NCI-H774 (cell line): ENCODE results near the gene CCNF.
"Not testable (repeated sequence)": the region's sequence is repeated elsewhere in the genome, so short reads cannot be mapped to it uniquely, and the experiment has no call there.

ENCODE experiments used
- DNase-seq: peaks from one replicate; lab custom pipeline; 2025; lab: John Stamatoyannopoulos, UW

The CCNF gene

DNA sequence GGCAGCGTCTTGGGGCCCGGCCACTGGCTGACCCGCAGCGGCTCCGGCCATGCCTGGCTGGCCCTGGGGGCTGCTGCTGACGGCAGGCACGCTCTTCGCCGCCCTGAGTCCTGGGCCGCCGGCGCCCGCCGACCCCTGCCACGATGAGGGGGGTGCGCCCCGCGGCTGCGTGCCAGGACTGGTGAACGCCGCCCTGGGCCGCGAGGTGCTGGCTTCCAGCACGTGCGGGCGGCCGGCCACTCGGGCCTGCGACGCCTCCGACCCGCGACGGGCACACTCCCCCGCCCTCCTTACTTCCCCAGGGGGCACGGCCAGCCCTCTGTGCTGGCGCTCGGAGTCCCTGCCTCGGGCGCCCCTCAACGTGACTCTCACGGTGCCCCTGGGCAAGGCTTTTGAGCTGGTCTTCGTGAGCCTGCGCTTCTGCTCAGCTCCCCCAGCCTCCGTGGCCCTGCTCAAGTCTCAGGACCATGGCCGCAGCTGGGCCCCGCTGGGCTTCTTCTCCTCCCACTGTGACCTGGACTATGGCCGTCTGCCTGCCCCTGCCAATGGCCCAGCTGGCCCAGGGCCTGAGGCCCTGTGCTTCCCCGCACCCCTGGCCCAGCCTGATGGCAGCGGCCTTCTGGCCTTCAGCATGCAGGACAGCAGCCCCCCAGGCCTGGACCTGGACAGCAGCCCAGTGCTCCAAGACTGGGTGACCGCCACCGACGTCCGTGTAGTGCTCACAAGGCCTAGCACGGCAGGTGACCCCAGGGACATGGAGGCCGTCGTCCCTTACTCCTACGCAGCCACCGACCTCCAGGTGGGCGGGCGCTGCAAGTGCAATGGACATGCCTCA lies 42.6 kb downstream of the CCNF start:
- no peak for DNase-seq

DNA sequence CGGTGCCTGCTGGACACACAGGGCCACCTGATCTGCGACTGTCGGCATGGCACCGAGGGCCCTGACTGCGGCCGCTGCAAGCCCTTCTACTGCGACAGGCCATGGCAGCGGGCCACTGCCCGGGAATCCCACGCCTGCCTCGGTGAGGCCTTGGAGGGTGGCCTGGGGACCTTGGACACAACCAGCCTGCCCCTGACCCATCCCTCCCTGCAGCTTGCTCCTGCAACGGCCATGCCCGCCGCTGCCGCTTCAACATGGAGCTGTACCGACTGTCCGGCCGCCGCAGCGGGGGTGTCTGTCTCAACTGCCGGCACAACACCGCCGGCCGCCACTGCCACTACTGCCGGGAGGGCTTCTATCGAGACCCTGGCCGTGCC lies 43.2 kb downstream of the CCNF start:
- DNase-seq = no peak

DNA sequence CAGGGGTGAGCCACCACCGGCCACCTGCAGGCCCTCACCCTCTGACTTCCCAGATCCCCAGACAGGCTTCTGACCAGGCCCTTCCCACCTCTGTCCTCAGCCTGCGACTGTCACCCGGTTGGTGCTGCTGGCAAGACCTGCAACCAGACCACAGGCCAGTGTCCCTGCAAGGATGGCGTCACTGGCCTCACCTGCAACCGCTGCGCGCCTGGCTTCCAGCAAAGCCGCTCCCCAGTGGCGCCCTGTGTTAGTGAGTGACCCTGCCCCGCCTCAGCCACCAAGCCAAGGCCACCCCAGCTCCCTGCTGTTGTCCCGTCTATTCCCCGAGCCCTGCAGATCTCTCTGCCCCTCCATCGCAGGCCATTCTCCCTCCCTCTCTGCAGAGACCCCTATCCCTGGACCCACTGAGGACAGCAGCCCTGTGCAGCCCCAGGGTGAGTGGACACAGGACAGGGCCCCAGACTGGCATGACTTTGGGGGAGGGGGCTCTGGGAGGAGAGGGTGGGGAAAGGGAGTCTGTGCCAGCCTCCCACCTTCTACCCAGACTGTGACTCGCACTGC lies 43.7 kb downstream of the CCNF start:
- no peak for DNase-seq

DNA sequence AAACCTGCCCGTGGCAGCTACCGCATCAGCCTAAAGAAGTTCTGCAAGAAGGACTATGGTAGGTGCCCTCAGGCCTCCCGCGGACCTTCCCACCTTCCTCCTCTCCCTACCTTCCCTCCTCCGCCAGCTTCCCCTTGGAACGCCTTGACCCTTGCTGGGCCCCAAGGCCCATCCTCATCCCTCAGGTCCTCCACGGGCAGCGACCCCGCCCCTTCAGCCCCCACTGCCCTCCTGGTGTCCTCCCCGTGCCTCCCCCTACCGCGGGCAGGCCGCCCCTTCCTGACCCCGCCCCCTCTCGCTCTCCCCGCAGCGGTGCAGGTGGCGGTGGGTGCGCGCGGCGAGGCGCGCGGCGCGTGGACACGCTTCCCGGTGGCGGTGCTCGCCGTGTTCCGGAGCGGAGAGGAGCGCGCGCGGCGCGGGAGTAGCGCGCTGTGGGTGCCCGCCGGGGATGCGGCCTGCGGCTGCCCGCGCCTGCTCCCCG lies 44.2 kb downstream of the CCNF start:
- DNase-seq = no peak

DNA sequence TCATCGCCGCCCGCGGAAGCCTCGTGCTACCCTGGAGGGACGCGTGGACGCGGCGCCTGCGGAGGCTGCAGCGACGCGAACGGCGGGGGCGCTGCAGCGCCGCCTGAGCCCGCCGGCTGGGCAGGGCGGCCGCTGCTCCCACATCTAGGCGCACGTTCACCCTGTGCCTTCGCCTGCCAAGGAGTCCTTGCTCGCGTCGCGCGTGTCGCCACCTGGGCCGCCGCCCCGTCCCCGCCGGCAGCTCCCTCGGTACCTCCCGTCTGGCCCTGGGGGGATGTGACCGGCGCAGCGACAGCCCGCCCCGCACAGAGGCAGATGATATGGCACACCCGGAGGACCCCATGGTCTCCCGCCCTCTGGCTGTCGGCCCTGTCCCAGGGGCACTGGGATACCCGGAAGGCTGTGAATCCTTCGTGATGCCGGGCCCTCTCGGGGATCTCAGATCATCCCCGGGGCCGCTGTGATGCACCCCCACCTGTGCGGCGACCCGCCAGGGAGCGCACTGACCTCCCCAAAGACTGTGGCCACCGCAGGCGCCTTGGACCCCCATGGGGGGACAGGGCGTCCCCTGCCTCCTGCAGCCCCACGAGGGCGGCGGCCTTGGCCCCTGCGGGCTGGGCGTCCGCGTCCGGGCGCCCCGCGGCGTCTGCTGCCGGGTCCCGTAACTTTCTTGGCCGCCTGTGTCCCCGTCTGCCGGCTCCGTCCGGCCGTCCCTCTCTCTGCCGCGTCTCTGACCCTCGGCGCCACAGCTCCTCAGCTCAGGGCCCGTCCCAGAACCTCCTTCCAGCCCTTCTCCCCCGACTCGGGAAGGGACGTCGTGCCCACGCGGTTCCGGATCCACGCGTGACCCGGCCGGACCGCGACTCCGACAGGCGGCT lies 45.0 kb downstream of the CCNF start:
- no peak for DNase-seq

DNA sequence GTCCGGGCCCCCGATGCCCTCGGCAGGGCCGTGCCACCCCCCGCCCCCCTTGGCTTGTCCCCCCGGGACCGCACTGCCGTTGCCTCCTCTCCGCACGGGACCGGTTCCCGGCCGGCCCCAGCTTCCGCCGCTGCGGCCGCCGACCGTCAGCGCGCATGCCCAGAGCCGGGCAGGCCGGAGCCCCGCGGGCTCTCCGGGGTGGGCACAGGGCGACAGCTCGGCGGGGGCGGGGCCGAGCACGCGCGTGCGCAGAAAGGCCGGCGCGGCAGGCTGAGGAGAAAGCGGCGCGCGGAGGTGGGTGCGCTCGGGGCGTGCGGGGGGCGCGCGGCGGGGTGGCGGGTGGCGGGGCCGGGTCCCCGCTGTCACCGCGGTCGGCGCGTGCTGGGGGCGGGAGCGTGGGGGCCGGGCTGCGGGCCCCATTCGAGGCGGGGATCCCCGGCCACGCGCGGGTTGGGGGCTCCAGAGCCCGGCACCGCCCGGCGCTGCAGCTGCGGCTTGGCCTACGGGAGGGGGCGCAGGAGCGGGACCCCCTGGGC lies 45.7 kb downstream of the CCNF start, which contains the start of gene TBC1D24:
TBC1D24 (plus strand) TSS at position 251 of the 536 bp plus-strand sequence. CDS start 21,022 bp downstream, outside the sequence.
- DNase-seq = peak; percentile 60

DNA sequence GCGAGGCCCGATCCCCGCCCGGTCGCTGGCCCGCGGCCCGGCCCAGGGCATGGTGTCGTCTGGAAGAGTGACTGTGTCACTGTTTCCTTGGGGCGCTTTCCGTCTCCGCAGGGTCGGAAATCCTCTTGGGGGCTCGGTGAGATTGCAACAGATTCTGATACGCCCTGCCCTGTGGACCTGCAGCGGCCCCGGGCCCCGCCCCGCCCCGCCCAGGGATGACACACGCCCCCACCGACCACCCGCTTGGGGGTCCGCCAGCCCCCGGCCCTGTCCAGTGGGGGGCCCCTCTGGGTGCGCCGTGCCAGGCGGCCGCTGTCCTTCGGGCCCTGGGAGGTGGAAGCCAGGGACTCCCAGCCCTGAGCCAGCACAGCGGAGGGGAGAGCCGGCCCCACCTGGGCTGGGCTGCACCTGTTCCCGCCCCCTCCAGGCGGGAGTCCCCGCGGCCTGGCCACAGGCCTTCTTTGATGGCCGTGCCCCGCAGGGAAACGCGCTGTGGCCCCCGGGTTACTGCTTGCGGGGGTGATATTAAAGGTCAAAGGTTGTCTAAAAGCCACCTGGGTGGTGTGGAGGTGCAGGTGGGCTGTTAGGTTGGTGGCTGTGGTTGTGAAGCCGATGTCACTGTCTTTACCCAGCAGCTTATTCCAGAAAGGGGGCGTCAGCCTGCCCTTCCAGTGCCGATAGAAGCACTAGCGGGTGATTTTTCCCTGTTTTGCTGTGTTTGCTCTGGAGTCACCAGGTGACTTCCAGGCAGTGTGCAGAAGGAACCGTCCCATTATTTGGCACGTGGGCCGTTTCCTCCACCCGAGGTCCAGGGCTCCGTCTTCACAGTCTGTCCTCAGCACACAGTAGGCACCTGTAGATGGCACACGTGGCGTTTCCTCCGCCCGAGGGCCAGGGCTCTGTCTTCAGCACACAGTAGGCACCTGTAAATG lies 46.4 kb downstream of the CCNF start:
- no peak for DNase-seq

DNA sequence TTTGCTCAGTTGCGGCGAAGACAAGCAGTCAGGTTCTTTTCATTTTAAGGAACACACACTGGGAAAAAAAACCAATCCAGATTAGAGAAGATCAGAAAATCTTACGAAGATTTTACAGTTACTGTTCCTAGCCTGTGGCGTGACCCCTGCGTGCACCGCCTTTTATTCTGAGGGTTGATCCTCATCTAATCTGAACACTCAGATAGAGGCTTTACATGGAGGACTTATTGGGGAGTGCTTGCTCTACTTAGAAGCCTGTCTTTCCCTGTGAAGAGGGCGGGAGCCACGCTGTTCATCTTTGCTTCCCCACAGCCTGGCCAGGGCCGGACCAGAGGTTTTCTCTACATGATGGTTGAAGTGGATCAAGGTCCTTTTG lies 47.1 kb downstream of the CCNF start:
- no peak for DNase-seq

DNA sequence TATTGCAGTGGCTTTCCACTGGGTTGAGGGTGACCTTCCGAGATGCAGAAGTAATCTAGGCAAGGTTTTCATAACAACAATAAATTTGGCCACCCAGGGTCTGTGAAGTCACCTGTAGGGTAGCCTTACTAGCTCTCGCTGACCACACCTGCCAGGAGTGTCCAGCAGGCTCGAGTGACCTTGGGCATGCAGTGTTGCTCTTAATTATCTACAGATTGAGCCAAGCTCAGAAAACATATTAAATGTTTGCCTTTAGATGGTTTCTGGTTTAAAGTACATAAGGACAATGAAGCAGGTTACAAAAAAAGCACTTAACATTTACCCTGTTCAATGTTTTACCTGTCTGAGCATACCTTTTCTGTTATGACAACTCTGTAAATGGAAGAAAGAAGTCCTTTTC lies 47.5 kb downstream of the CCNF start:
- no peak for DNase-seq

DNA sequence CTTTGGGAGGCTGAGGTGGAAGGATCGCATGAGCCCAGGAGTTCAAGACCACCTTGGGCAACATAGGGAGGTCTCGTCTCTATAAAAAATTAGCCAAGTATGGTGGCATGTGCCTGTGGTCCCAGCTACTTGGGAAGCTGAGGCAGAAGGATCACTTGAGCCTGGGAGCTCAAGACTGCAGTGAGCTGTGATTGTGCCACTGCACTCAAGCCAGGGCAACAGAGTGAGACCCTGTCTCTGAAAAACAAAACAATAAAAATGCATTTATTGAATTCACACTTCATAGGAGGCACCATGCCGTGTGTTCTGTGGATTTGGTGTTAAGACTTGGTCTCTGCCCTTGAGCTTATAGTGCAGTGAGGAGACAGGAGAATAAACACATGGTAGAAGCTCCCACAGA lies 48.1 kb downstream of the CCNF start:
- DNase-seq = no peak

DNA sequence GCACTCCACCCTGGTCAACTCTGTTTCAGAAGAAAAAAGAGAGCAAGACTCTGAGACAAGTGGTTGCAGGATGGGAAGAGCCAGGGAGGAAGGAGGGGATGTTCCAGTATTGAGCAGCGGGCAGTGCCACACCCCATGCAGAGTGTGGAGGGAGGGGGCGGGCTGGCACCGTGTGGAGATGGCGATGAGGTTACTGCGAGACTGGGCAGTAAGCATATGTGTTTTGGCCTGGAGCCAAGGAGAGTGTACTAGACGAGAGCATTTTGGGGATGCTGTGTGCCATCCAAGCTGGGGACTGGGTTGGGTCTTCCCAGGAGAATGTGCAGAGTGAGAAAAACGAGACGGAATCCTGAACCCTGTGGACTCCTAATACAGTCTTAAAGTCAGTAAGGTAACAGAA lies 49.0 kb downstream of the CCNF start:
- DNase-seq = no peak

DNA sequence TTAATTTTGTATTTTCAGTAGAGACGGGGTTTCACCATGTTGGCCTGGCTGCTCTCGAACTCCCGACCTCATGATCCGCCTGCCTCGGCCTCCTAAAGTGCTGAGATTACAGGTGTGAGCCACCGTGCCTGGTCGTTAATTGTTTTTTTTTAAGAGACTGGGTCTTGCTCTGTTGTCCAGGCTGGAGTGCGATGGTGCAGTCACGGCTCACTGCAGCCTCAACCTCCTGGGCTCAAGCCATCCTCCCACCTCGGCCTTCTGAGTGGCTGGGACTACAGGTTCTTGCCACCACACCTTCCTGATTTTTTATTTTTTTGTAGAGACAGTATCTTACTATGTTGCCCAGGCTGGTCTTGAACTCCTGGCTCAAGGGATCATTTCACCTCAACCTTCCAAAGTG lies 50.7 kb downstream of the CCNF start:
- not testable (repeated sequence) for DNase-seq

DNA sequence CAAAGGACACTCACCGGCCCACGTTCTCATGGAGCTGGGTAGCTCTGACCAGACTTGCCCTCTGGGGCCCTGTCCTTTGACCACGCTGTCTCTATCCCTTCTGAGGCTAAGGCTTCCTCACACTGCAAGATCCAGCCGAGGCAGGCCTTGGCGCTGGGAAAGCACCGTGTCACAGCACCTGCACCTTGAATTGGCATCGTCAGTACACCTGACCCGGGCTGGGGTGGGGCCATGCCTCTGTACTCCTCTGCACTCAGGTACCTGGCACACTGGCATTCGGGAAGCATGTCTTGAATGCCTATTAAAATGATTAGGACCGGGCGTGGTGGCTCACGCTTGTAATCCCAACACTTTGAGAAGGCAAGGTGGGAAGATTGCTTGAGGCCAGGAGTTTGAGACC lies 51.7 kb downstream of the CCNF start:
- DNase-seq = no peak

DNA sequence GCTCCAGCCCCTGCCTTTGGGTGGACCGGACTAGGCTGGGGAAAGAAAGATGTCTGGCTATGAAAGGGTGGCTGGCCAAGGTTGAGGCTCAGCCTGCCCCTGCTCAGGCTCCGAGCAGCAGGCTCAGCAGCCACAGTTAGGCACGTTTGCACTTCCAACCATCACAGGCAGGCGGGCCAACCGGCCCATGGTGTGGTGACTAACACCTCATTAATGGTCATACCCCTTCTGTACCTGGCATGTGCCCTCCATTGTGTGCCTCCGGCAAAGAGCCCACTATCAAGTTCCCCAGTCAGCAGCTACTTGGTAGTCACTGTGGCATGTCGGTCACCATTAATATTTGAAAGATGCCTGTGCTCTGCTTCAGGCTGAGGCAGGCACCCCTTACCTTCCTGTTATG lies 52.4 kb downstream of the CCNF start:
- DNase-seq = no peak

DNA sequence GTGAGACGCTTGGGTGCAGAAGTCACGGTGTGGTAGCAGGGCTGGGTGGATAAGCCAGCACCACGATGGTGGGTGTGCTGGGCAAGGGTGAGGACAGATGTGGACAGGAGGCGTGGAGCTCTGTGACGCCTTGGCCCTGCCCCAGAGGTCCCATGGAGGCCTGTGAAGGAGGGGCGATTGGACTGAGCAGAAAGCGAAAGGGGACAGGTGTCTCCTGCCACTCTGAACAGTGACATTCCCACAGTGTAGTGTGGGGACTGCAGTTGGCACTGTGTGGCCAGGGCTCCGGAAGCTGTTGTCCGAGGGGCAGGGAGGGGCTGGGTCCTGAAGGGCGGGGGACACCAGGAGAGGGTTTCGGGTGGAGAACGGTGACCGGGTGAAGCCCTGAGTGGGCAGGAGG lies 53.0 kb downstream of the CCNF start:
- no peak for DNase-seq

DNA sequence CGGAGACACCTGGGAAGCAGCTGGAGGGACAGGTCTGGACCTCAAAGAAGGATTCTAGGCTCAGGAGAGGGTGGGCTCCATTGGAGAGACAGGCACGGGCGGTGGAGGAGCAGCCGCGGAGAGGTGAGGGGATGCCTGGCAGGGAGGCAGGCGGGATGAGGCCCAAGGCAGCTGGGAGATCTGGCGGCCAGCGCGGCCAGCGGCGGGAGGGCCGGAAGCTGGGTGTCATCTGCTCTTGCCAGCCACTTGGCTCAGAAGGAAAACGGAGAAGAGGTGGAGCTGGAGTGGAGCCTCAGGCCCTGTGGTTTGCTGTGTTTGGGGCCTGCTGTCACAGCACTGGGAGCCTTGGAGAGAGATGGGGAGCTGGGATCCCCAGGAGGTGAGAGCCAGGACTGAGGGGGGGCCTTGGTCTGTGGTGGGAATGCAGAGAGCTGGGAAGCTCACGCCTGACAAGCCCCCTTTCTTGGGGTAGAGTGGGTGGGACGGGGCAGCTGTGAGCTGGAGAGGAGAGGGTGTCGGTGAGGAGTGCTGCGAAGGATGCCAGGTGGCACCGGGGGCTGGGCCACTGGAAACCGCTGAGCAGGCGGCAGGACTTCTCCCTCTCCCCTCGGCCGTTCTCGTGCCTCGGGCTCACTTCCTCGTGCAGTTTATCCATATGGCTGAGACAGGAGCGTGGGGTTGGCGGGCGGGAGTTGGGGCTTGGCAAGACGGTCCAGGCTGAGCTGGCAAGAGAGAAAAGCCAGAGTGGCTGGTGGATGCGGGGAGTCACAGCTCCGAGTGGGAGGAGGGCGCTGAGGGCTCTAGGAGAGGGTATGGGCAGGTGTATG lies 53.7 kb downstream of the CCNF start:
- DNase-seq = no peak

DNA sequence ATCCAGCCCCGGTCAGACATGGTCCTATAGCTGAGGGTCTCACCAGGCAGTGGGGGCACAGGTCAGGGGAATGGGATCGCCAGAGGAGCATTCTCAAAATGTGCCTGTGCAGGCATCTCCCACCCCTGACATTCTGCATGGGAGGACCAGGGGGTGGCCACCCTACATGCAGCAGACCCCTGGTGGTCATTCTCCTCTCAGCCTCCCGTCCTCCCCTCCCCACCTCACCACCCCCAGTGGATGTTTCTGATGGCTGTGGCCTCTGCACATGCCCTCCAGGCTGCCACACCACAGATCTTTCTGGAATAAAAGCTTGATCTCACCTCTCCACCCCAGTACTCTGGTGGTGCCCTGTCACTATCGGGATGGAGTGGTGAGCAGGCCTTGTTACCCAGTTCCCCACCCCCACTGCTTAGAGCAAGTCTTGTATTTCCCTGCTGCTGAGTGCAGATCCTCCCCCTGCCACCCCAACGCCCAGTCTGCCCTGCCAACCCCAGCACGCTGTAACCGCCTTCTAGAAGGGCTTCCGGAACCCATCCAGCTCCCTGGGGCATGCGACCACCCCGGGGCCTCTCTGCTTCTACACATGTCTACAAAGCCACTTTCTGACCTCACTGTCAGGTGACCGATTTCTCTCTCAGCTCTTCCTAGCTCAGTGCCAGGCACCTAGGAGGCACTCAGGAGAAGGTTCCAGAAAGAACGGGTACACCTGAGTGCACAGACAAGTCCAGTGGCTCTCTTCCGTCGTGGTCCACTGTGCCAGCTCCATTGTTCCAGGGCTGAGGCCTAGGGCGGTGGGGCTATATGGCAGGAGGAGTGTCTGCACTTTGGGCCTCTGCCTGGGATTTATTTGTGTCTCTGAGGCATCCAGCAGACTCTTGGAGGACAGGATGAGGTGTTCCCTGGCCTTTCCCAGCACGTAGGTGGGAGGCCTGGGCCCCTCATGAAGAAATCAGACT lies 55.0 kb downstream of the CCNF start:
- DNase-seq = no peak

DNA sequence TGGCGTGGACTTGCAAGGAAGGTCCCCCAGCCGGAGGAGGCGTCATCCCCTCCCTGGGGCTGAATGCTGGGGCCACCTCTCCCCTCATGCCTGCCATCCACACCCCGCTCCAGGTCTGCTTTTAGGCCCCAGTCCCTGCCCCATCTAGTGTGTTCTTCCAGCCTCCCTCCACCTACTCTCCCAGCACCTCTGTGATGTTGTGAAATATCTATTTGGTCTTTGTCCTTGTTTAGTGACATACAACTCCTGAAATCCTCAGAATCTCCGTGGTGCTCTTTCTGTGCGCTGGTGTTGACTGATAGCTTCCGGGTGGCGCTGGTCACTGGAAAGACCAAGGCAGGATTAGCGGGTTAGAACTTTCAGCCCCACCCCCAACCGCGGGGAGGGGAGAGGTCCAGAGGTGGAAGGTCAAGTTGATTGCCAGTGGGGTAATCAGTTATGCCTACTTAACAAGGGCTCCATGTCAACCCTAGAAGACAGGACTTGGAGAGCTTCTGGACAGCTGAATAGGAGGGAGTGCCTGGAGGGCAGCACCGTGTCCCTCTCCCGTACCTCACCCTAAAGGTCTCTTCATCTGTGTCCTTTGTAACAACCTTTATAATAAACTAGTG lies 55.8 kb downstream of the CCNF start:
- DNase-seq = no peak
